GM15510 (cell line): Measurements from ENCODE around the gene PGA5.

ENCODE experiments used
- POLR2A ChIP-seq: IDR thresholded peaks from 3 replicates; pipeline ENCODE4 v1.6.1; 2011; ENCODE audit warnings: borderline replicate concordance; ENCODE audit not compliant: insufficient read length; ENCODE audit errors: extremely low read depth

Gene PGA5

GRCh38 chr11:61281581-61282250 lies 40.7 kb downstream of the PGA5 start:
- TF ChIP-seq POLR2A: no peak

- TF ChIP-seq POLR2A: no peak
Observed at GRCh38 chr11:61283613-61284012, 42.6 kb downstream of the PGA5 start.

GRCh38 chr11:61287338-61287977 lies 46.5 kb downstream of the PGA5 start:
- TF ChIP-seq POLR2A: no peak

GRCh38 chr11:61290905-61291690 lies 50.1 kb downstream of the PGA5 start:
- TF ChIP-seq POLR2A: no peak

GRCh38 chr11:61292356-61292755 lies 51.4 kb downstream of the PGA5 start:
- no peak for TF ChIP-seq POLR2A

GRCh38 chr11:61293867-61294716 lies 53.1 kb downstream of the PGA5 start:
- TF ChIP-seq POLR2A: no peak

GRCh38 chr11:61294717-61295595 lies 54.0 kb downstream of the PGA5 start, which contains the start of gene VWCE:
VWCE (minus strand) TSS chr11:61295316; CDS start chr11:61295037, 279 bp downstream.
- peak; percentile 50 for TF ChIP-seq POLR2A

- no peak for TF ChIP-seq POLR2A
Observed at GRCh38 chr11:61295596-61295926, 54.6 kb downstream of the PGA5 start.

GRCh38 chr11:61297341-61297740 lies 56.4 kb downstream of the PGA5 start:
- no peak for TF ChIP-seq POLR2A

GRCh38 chr11:61297746-61298145 lies 56.8 kb downstream of the PGA5 start:
- no peak for TF ChIP-seq POLR2A

GRCh38 chr11:61298663-61299244 lies 57.8 kb downstream of the PGA5 start:
- TF ChIP-seq POLR2A: no peak
